ENCODE measurements around the gene AMT.

The AMT gene

DNA sequence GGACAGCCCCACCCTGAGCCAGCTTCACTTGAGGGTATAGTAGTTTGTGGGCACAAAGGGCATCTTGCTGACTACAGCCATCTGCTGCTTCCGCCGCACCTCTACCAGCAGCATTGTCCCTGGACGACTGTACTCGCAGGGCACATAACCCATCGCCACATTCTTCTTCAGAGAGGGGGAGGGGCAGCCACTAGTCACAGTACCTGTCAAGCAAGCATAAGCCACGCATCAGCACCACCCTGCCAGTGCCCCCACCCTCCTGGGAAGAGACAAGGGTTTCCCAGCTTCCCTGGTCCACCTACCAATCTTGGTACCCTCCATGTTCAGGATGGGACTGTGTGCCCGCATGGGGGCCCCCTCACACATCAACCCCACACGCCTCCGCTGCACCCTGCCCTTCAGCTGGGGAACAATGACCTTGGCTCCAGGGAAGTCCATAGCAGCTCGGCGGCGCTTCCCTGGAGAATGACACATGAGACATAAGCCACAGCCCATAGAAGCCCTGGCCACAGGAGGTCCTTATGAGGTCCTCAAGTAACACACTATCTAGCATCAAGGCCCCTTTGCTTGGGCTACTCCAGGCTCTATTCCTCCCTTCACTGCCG lies 4.7 kb downstream of the AMT start:
- Histone ChIP-seq H4K5ac (ENCODE audit: low read length) (no peak overlapping the region), H3K56ac (ENCODE audit: low read length) (no peak overlapping the region), H3K27me3 (ENCODE audit: insufficient read depth, low read length, poor library complexity) (no peaks in the 10 kb centered on the region), H3K79me1 (ENCODE audit: low read length) (peaks cover 12% of the 10 kb centered on the region), H3K4ac (ENCODE audit: low read depth, low read length) (no peak overlapping the region), H3K9ac (ENCODE audit: low read length) (no peak overlapping the region), H3K4me3 (ENCODE audit: low read length) (no peak overlapping the region), H2AK5ac (ENCODE audit: low read length) (no peak overlapping the region), H3K23ac (ENCODE audit: low read length) (no peak overlapping the region), H3K79me2 (ENCODE audit: control insufficient read depth, insufficient read depth, low read length) (peaks cover 3% of the 10 kb centered on the region), H3K18ac (ENCODE audit: low read length) (no peak overlapping the region), H2BK120ac (ENCODE audit: low read depth, low read length) (no peak overlapping the region), H3K4me1 (ENCODE audit: control insufficient read depth, low read depth, low read length) (peaks cover 15% of the 10 kb centered on the region), H3K4me2 (ENCODE audit: low read length) (no peak overlapping the region), H4K8ac (ENCODE audit: low read depth, low read length) (no peak overlapping the region), H3K27ac (ENCODE audit: low read depth, low read length) (no peak overlapping the region), H2BK5ac (ENCODE audit: low read length) (no peak overlapping the region), H2BK15ac (replicated peaks; ENCODE audit: low read depth) (no peak overlapping the region), H3K36me3 (ENCODE audit: control insufficient read depth, insufficient read depth, low read length) (peaks cover 2% of the 10 kb centered on the region)
- no peak for DNase-seq
- no CpG with 5 or more reads among the region's 13 CpGs for WGBS (ENCODE audit: extremely low coverage, insufficient coverage, low lambda C conversion rate)

- H3K27ac ChIP-seq (ENCODE audit: low read depth, low read length) = no peak overlapping the region
- peaks cover 13% of the 10 kb centered on the region for H3K79me1 ChIP-seq (ENCODE audit: low read length)
- H3K36me3 ChIP-seq (ENCODE audit: control insufficient read depth, insufficient read depth, low read length) = peaks cover 2% of the 10 kb centered on the region
- H3K23ac ChIP-seq (ENCODE audit: low read length) = no peak overlapping the region
- no peaks in the 10 kb centered on the region for H3K27me3 ChIP-seq (ENCODE audit: insufficient read depth, low read length, poor library complexity)
- H3K4me1 ChIP-seq (ENCODE audit: control insufficient read depth, low read depth, low read length) = peaks cover 15% of the 10 kb centered on the region
- no peak overlapping the region for H3K18ac ChIP-seq (ENCODE audit: low read length)
- peaks cover 5% of the 10 kb centered on the region for H3K79me2 ChIP-seq (ENCODE audit: control insufficient read depth, insufficient read depth, low read length)
- no peak overlapping the region for H4K5ac ChIP-seq (ENCODE audit: low read length)
- no peak overlapping the region for H2BK120ac ChIP-seq (ENCODE audit: low read depth, low read length)
- no peak overlapping the region for H3K56ac ChIP-seq (ENCODE audit: low read length)
- no peak overlapping the region for H3K4me2 ChIP-seq (ENCODE audit: low read length)
- H3K9ac ChIP-seq (ENCODE audit: low read length) = peak overlapping the region; percentile 2
- H2BK5ac ChIP-seq (ENCODE audit: low read length) = no peak overlapping the region
- H3K4me3 ChIP-seq (ENCODE audit: low read length) = no peak overlapping the region
- H3K4ac ChIP-seq (ENCODE audit: low read depth, low read length) = no peak overlapping the region
- H4K8ac ChIP-seq (ENCODE audit: low read depth, low read length) = no peak overlapping the region
- no peak overlapping the region for H2AK5ac ChIP-seq (ENCODE audit: low read length)
- WGBS (ENCODE audit: extremely low coverage, insufficient coverage, low lambda C conversion rate) = no CpG with 5 or more reads among the region's 2 CpGs
- peak; percentile 74 for DNase-seq
- H2BK15ac ChIP-seq (replicated peaks; ENCODE audit: low read depth) = no peak overlapping the region
These were observed 5.4 kb downstream of the AMT start for GRCh38 chr3:49416867-49417266.

- Histone ChIP-seq H2AK5ac (ENCODE audit: low read length) (no peak overlapping the region), H2BK120ac (ENCODE audit: low read depth, low read length) (no peak overlapping the region), H3K79me1 (ENCODE audit: low read length) (peaks cover 8% of the 10 kb centered on the region), H2BK5ac (ENCODE audit: low read length) (no peak overlapping the region), H4K8ac (ENCODE audit: low read depth, low read length) (no peak overlapping the region), H3K4me3 (ENCODE audit: low read length) (no peak overlapping the region), H3K4me2 (ENCODE audit: low read length) (no peak overlapping the region), H3K56ac (ENCODE audit: low read length) (no peak overlapping the region), H3K9ac (ENCODE audit: low read length) (no peak overlapping the region), H3K4ac (ENCODE audit: low read depth, low read length) (no peak overlapping the region), H3K4me1 (ENCODE audit: control insufficient read depth, low read depth, low read length) (peaks cover 11% of the 10 kb centered on the region), H3K27ac (ENCODE audit: low read depth, low read length) (no peak overlapping the region), H3K18ac (ENCODE audit: low read length) (no peak overlapping the region), H4K5ac (ENCODE audit: low read length) (no peak overlapping the region), H3K79me2 (ENCODE audit: control insufficient read depth, insufficient read depth, low read length) (peaks cover 11% of the 10 kb centered on the region), H2BK15ac (replicated peaks; ENCODE audit: low read depth) (no peak overlapping the region), H3K36me3 (ENCODE audit: control insufficient read depth, insufficient read depth, low read length) (peaks cover 2% of the 10 kb centered on the region), H3K23ac (ENCODE audit: low read length) (no peak overlapping the region), H3K27me3 (ENCODE audit: insufficient read depth, low read length, poor library complexity) (no peaks in the 10 kb centered on the region)
- no peak for DNase-seq
- no CpG with 5 or more reads among the region's 4 CpGs for WGBS (ENCODE audit: extremely low coverage, insufficient coverage, low lambda C conversion rate)
These were observed 6.2 kb downstream of the AMT start for GRCh38 chr3:49415931-49416601.

DNA sequence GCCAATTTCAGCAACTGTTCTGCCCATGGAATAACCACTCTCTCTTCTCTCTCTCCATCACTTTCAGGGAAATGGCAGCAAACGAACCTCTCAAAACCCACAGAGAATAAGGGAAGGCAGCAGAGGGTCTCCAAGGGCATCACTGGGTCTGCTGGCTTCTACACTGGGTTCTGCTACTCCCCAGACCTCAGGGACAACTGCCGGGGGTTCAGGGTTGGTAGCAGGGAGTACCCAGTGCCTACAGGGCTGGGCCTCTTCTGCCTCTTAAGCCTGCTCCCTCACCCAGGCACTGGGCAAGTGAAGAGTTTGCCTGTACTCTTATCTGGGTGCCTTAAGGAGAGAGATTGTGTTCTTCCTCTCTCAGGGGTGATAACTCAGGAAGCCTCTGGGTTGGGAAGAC lies 7.5 kb downstream of the AMT start:
- Histone ChIP-seq H3K4me2 (ENCODE audit: low read length) (no peak overlapping the region), H3K56ac (ENCODE audit: low read length) (no peak overlapping the region), H3K4ac (ENCODE audit: low read depth, low read length) (no peak overlapping the region), H3K23ac (ENCODE audit: low read length) (no peak overlapping the region), H3K27me3 (ENCODE audit: insufficient read depth, low read length, poor library complexity) (no peaks in the 10 kb centered on the region), H3K79me1 (ENCODE audit: low read length) (peaks cover 8% of the 10 kb centered on the region), H3K18ac (ENCODE audit: low read length) (no peak overlapping the region), H3K36me3 (ENCODE audit: control insufficient read depth, insufficient read depth, low read length) (peaks cover 2% of the 10 kb centered on the region), H3K4me1 (ENCODE audit: control insufficient read depth, low read depth, low read length) (peaks cover 11% of the 10 kb centered on the region), H2BK5ac (ENCODE audit: low read length) (no peak overlapping the region), H2BK15ac (replicated peaks; ENCODE audit: low read depth) (no peak overlapping the region), H2AK5ac (ENCODE audit: low read length) (no peak overlapping the region), H3K9ac (ENCODE audit: low read length) (no peak overlapping the region), H4K5ac (ENCODE audit: low read length) (no peak overlapping the region), H3K79me2 (ENCODE audit: control insufficient read depth, insufficient read depth, low read length) (peaks cover 25% of the 10 kb centered on the region), H4K8ac (ENCODE audit: low read depth, low read length) (no peak overlapping the region), H3K27ac (ENCODE audit: low read depth, low read length) (no peak overlapping the region), H2BK120ac (ENCODE audit: low read depth, low read length) (no peak overlapping the region), H3K4me3 (ENCODE audit: low read length) (no peak overlapping the region)
- no CpG with 5 or more reads among the region's 2 CpGs for WGBS (ENCODE audit: extremely low coverage, insufficient coverage, low lambda C conversion rate)
- no peak for DNase-seq

- no CpG with 5 or more reads among the region's 6 CpGs for WGBS (ENCODE audit: extremely low coverage, insufficient coverage, low lambda C conversion rate)
- H3K4me2 ChIP-seq (ENCODE audit: low read length) = peak overlapping the region; percentile 0
- no peak overlapping the region for H3K4me3 ChIP-seq (ENCODE audit: low read length)
- H3K4me1 ChIP-seq (ENCODE audit: control insufficient read depth, low read depth, low read length) = peaks cover 11% of the 10 kb centered on the region
- H3K23ac ChIP-seq (ENCODE audit: low read length) = no peak overlapping the region
- peak overlapping the region; percentile 96 for H3K9ac ChIP-seq (ENCODE audit: low read length)
- no peaks in the 10 kb centered on the region for H3K27me3 ChIP-seq (ENCODE audit: insufficient read depth, low read length, poor library complexity)
- no peak overlapping the region for H4K5ac ChIP-seq (ENCODE audit: low read length)
- no peak overlapping the region for H3K4ac ChIP-seq (ENCODE audit: low read depth, low read length)
- no peak overlapping the region for H2BK15ac ChIP-seq (replicated peaks; ENCODE audit: low read depth)
- H3K18ac ChIP-seq (ENCODE audit: low read length) = no peak overlapping the region
- H4K8ac ChIP-seq (ENCODE audit: low read depth, low read length) = no peak overlapping the region
- no peak overlapping the region for H3K27ac ChIP-seq (ENCODE audit: low read depth, low read length)
- no peak for DNase-seq
- H3K56ac ChIP-seq (ENCODE audit: low read length) = peak overlapping the region; percentile 98
- peaks cover 2% of the 10 kb centered on the region for H3K36me3 ChIP-seq (ENCODE audit: control insufficient read depth, insufficient read depth, low read length)
- H2AK5ac ChIP-seq (ENCODE audit: low read length) = peak overlapping the region; percentile 39
- H3K79me1 ChIP-seq (ENCODE audit: low read length) = peaks cover 8% of the 10 kb centered on the region
- H3K79me2 ChIP-seq (ENCODE audit: control insufficient read depth, insufficient read depth, low read length) = peaks cover 39% of the 10 kb centered on the region
- no peak overlapping the region for H2BK120ac ChIP-seq (ENCODE audit: low read depth, low read length)
- no peak overlapping the region for H2BK5ac ChIP-seq (ENCODE audit: low read length)
These were observed 8.9 kb downstream of the AMT start for GRCh38 chr3:49413338-49413734.
